Fibroblast of pulmonary artery (primary cell): ENCODE data around the gene PDE3B.
"Not testable (repeated sequence)": the region's sequence is repeated elsewhere in the genome, so short reads cannot be mapped to it uniquely, and the experiment has no call there.

Experiments
- DNase-seq: peaks from one replicate; pipeline ENCODE4 v3.0.0-alpha.2; 2010; ENCODE audit warnings: low read depth
- H3K4me3 ChIP-seq: replicated peaks from 2 replicates; pipeline ENCODE4 v1.5.1; 2011; ENCODE audit warnings: low read depth, mild to moderate bottlenecking, control low read depth, low read length, moderate library complexity
- CTCF ChIP-seq: IDR thresholded peaks from 2 replicates; pipeline ENCODE4 v1.5.1; 2011; ENCODE audit warnings: mild to moderate bottlenecking, control low read depth, low read length, inconsistent platforms; ENCODE audit errors: missing control alignments

Gene PDE3B

GRCh38 chr11:14854057-14854456, 210.5 kb downstream of the PDE3B start:
- no peak for TF ChIP-seq CTCF
- no peak overlapping the region for H3K4me3 ChIP-seq
- DNase-seq = no peak

GRCh38 chr11:14855890-14856289, 212.3 kb downstream of the PDE3B start:
- no peak overlapping the region for H3K4me3 ChIP-seq
- DNase-seq = no peak
- TF ChIP-seq CTCF = no peak

- no peak overlapping the region for H3K4me3 ChIP-seq
- no peak for TF ChIP-seq CTCF
- DNase-seq = no peak
Measured at GRCh38 chr11:14857621-14858020, 214.0 kb downstream of the PDE3B start.

GRCh38 chr11:14858404-14858803, 214.8 kb downstream of the PDE3B start:
- DNase-seq = no peak
- TF ChIP-seq CTCF = no peak
- no peak overlapping the region for H3K4me3 ChIP-seq

- TF ChIP-seq CTCF = no peak
- no peak for DNase-seq
- no peak overlapping the region for H3K4me3 ChIP-seq
Measured at GRCh38 chr11:14860511-14860910, 216.9 kb downstream of the PDE3B start.

- DNase-seq = no peak
- TF ChIP-seq CTCF = no peak
- H3K4me3 ChIP-seq = no peak overlapping the region
Measured at GRCh38 chr11:14861680-14862079, 218.1 kb downstream of the PDE3B start.

GRCh38 chr11:14863775-14864174, 220.2 kb downstream of the PDE3B start:
- H3K4me3 ChIP-seq, DNase-seq: not testable (repeated sequence)

GRCh38 chr11:14872032-14872431, 228.4 kb downstream of the PDE3B start:
- DNase-seq = no peak
- no peak overlapping the region for H3K4me3 ChIP-seq
- no peak for TF ChIP-seq CTCF
